H1 (cell line): ENCODE results near the gene CMSS1. TPM values are rescaled to one million over a fixed set of nuclear protein-coding genes. Genes with fewer than 3 reads are reported as not detected.
A peak's percentile ranks its signal among the peaks of the same experiment; 100 is the strongest.

Source experiments
- CTCF ChIA-PET: fragments of 300-600 bp; sonication (Branson Sonifier 250); formaldehyde crosslinking; loops from one replicate; lab custom pipeline; 2021; ENCODE audit not compliant: partially characterized antibody; lab: Charles Lee
- POLR2A ChIA-PET: fragments of 300-600 bp; sonication (Branson Sonifier 250); formaldehyde crosslinking; loops from one replicate; lab custom pipeline; 2021; ENCODE audit warnings: inconsistent platforms; ENCODE audit not compliant: partially characterized antibody; lab: Charles Lee
- DNase-seq, 2 experiments: peaks; one replicate each; pipeline versions ENCODE4 v3.0.0 to v3.0.0-alpha.2; 2010 to 2022; ENCODE audit warnings: low spot score in 2 of 2, low read depth in 1 of 2, mixed read lengths in 1 of 2
- FAIRE-seq: peaks from 2 replicates; lab custom pipeline; 2011; peaks lifted over from hg19 to GRCh38; lab: Jason Lieb, UNC
- H2AFZ ChIP-seq: 2 replicates; pipeline ENCODE4 v1.8.1; 2012; ENCODE audit warnings: low read length, inconsistent platforms
- H2AK5ac ChIP-seq: 2 replicates; pipeline ENCODE4 v1.6.1; 2013; ENCODE audit warnings: low read depth, low read length
- H2BK120ac ChIP-seq: replicated peaks from 2 replicates; pipeline ENCODE3; 2013; ENCODE audit warnings: low read depth, low read length, inconsistent platforms
- H2BK12ac ChIP-seq: 2 replicates; pipeline ENCODE4 v1.6.1; 2013; ENCODE audit warnings: low read depth, low read length
- H2BK15ac ChIP-seq: 2 replicates; pipeline ENCODE4 v1.6.1; 2013; ENCODE audit warnings: low read length
- H2BK20ac ChIP-seq: 2 replicates; pipeline ENCODE4 v1.6.1; 2013; ENCODE audit warnings: low read length
- H2BK5ac ChIP-seq: 2 replicates; pipeline ENCODE4 v1.6.1; 2013; ENCODE audit warnings: low read depth, low read length
- H3K14ac ChIP-seq: 2 replicates; pipeline ENCODE4 v1.6.1; 2013; ENCODE audit warnings: inconsistent platforms; ENCODE audit not compliant: insufficient read length
- H3K18ac ChIP-seq: 2 replicates; pipeline ENCODE4 v1.6.1; 2013; ENCODE audit warnings: low read length; ENCODE audit errors: extremely low read depth
- H3K23ac ChIP-seq: 2 replicates; pipeline ENCODE4 v1.6.1; 2013; ENCODE audit warnings: inconsistent platforms; ENCODE audit not compliant: insufficient read length
- H3K23me2 ChIP-seq: 2 replicates; pipeline ENCODE4 v1.6.1; 2013; ENCODE audit warnings: low read depth, low read length
- H3K27ac ChIP-seq: 2 replicates; pipeline ENCODE4 v1.6.1; 2011; ENCODE audit warnings: low read depth, low read length, inconsistent platforms
- H3K27me3 ChIP-seq, 4 experiments: replicated peaks in 1 of 4; 1 replicate in 1 of 4; 2 replicates in 3 of 4; pipeline versions ENCODE4 v1.6.1 to v1.8.1; 2011 to 2013; ENCODE audit warnings: low read length in 3 of 4, mild to moderate bottlenecking in 3 of 4, inconsistent platforms in 2 of 4, mixed read lengths in 2 of 4, moderate library complexity in 1 of 4; ENCODE audit not compliant: control insufficient read depth in 3 of 4, insufficient read depth in 3 of 4; ENCODE audit errors: extremely low read depth in 1 of 4
- H3K36me3 ChIP-seq, 4 experiments: 2 replicates each; pipeline versions ENCODE4 v1.6.1 to v1.8.1; 2011 to 2013; ENCODE audit warnings: mild to moderate bottlenecking in 4 of 4, low read length in 3 of 4, moderate library complexity in 2 of 4, control low read depth in 1 of 4, inconsistent platforms in 1 of 4; ENCODE audit not compliant: insufficient read depth in 4 of 4, control insufficient read depth in 2 of 4
- H3K4ac ChIP-seq: replicated peaks from 2 replicates; pipeline ENCODE3; 2013; ENCODE audit warnings: low read length, low read depth, mixed read lengths, inconsistent platforms; ENCODE audit not compliant: insufficient read length
- H3K4me1 ChIP-seq, 4 experiments: replicated peaks in 1 of 4; 1 replicate in 1 of 4; 2 replicates in 3 of 4; pipeline versions ENCODE4 v1.6.1 to v1.8.1; 2011 to 2013; ENCODE audit warnings: low read length in 3 of 4, inconsistent platforms in 2 of 4, mixed read lengths in 1 of 4; ENCODE audit not compliant: insufficient read depth in 4 of 4, control insufficient read depth in 3 of 4
- H3K4me2 ChIP-seq, 2 experiments: 2 replicates each; pipeline versions ENCODE4 v1.6.1 to v1.8.1; 2011 to 2013; ENCODE audit warnings: low read depth in 2 of 2, low read length in 2 of 2, control low read depth in 1 of 2, inconsistent platforms in 1 of 2, mild to moderate bottlenecking in 1 of 2; ENCODE audit not compliant: insufficient read depth in 1 of 2
- H3K4me3 ChIP-seq, 4 experiments: fragments of 200-600, 300-600 bp in 1 of 4; sonication (generic), shearing (Covaris generic), sonication (Bioruptor Twin) in 1 of 4; 2 replicates each; pipeline versions ENCODE4 v1.5.1 to v1.8.1; 2011 to 2016; ENCODE audit warnings: low read length in 4 of 4, low read depth in 3 of 4, control low read depth in 2 of 4, inconsistent platforms in 2 of 4, mild to moderate bottlenecking in 2 of 4, mixed read lengths in 1 of 4, moderate library complexity in 1 of 4; ENCODE audit not compliant: insufficient read depth in 2 of 4; ENCODE audit errors: extremely low read depth in 1 of 4
- H3K56ac ChIP-seq: replicated peaks from 2 replicates; pipeline ENCODE3; 2013; ENCODE audit warnings: low read depth, mild to moderate bottlenecking, mixed read lengths, low read length, inconsistent platforms; ENCODE audit not compliant: insufficient read length
- H3K79me1 ChIP-seq: 2 replicates; pipeline ENCODE4 v1.6.1; 2013; ENCODE audit warnings: low read depth, low read length, control low read depth
- H3K79me2 ChIP-seq, 2 experiments: 2 replicates each; pipeline versions ENCODE4 v1.6.1 to v1.8.1; 2012 to 2013; ENCODE audit warnings: low read length in 2 of 2, mild to moderate bottlenecking in 2 of 2, inconsistent platforms in 1 of 2; ENCODE audit not compliant: insufficient read depth in 2 of 2, control insufficient read depth in 1 of 2
- H3K9ac ChIP-seq, 4 experiments: replicated peaks in 1 of 4; 1 replicate in 1 of 4; 2 replicates in 3 of 4; pipeline versions ENCODE4 v1.6.1 to v1.8.1; 2011 to 2013; ENCODE audit warnings: low read depth in 3 of 4, low read length in 3 of 4, control low read depth in 2 of 4, mild to moderate bottlenecking in 2 of 4, moderate library complexity in 2 of 4, inconsistent platforms in 1 of 4; ENCODE audit errors: extremely low read depth in 1 of 4
- H3K9me3 ChIP-seq, 2 experiments: 2 replicates each; pipeline versions ENCODE4 v1.6.1 to v1.8.1; 2012 to 2013; ENCODE audit warnings: mild to moderate bottlenecking in 2 of 2, moderate library complexity in 2 of 2, control low read depth in 1 of 2, inconsistent platforms in 1 of 2, low read depth in 1 of 2, low read length in 1 of 2, mixed read lengths in 1 of 2; ENCODE audit not compliant: insufficient read depth in 2 of 2
- H4K20me1 ChIP-seq, 2 experiments: replicated peaks in 1 of 2; 2 replicates each; pipeline versions ENCODE3 to v1.8.1; 2011 to 2013; ENCODE audit warnings: inconsistent platforms in 2 of 2, low read length in 2 of 2, mild to moderate bottlenecking in 1 of 2; ENCODE audit not compliant: insufficient read depth in 2 of 2, control insufficient read depth in 1 of 2
- H4K5ac ChIP-seq: 2 replicates; pipeline ENCODE4 v1.6.1; 2013; ENCODE audit warnings: low read length, low read depth, mixed read lengths, inconsistent platforms; ENCODE audit not compliant: insufficient read length
- H4K8ac ChIP-seq: 2 replicates; pipeline ENCODE4 v1.8.0; 2013; ENCODE audit warnings: mild to moderate bottlenecking, moderate library complexity, low read length, inconsistent platforms; ENCODE audit not compliant: insufficient read depth; ENCODE audit errors: extremely low read depth
- H4K91ac ChIP-seq: replicated peaks from 2 replicates; pipeline ENCODE3; 2013; ENCODE audit warnings: low read length, mixed read lengths, inconsistent platforms; ENCODE audit not compliant: insufficient read length
- BCL11A ChIP-seq, 2 experiments: IDR thresholded peaks; one replicate each; pipeline ENCODE4 v1.6.1; 2011; ENCODE audit warnings: low read depth in 2 of 2, low read length in 2 of 2, mild to moderate bottlenecking in 2 of 2
- CBX5 ChIP-seq: fragments of 300-800, 300-1000 bp; sonication (generic); IDR thresholded peaks from 2 replicates; pipeline ENCODE4 v1.7.1; 2016; ENCODE audit warnings: antibody characterized with exemption, low read length, low read depth
- WGBS, 2 experiments: shearing (Covaris generic) in 1 of 2; methylation state at CpG; one replicate each; pipeline versions ENCODE4 v1.1.6 to v1.1.7; 2013 to 2015; ENCODE audit warnings: low lambda C conversion rate in 2 of 2, mixed read lengths in 2 of 2, inconsistent platforms in 1 of 2, low coverage in 1 of 2, missing lambda C conversion rate in 1 of 2; ENCODE audit not compliant: insufficient replicate concordance in 2 of 2, insufficient coverage in 1 of 2, insufficient read length in 1 of 2; ENCODE audit errors: extremely low coverage in 1 of 2, missing lambda C conversion rate in 1 of 2; 5-methylcytosine and 5-hydroxymethylcytosine counted together
- polyA plus RNA-seq, 7 experiments: library from polyadenylated mRNA; depleted of rRNA in 3 of 7; stranded (reverse) in 5 of 7; unstranded in 2 of 7; fragments of >200 nt in 5 of 7; fragments of 200-250 nt in 2 of 7; gene quantifications; 1 replicate in 5 of 7; 2 replicates in 1 of 7; 4 replicates in 1 of 7; pipeline versions ENCODE4 v1.2.1 to v1.2.3, GENCODE V29; 2011 to 2013; ENCODE audit warnings: missing spikeins in 2 of 7, mixed read lengths in 2 of 7
- total RNA-seq: library from RNA; stranded (reverse); fragmentation: NEBNext Ultra II Directional; extraction: Animal tissue kit (Norgen Biotek cat#: 25700); gene quantifications from 2 replicates; pipeline ENCODE4 v1.2.1, GENCODE V29; 2021

Gene CMSS1
- total and polyA plus RNA-seq, 2 of the 8 experiments (the other 6 are each of a cell fraction or from before 2014, with no cell fraction given) = 15.2 to 75.1 TPM

DNA sequence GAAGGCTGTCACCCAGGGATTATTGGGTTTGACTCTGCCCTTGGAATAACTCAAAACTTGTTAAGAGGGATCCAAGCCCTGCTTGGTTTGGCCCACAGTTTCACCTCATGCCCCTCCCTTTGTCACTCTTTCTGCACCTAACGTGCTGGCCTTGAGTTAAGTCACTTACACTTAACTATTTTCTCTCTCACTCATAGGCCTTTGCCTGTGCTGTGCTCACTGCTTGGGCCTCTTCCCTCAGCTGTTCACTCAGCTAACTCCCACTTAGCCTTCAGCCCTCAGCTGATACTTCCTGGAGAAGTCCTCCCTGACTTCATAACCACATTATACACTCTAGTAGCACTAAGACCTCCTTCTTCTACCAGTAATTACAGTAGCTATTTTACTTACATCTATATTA is 133.3 kb downstream of the CMSS1 start:
- Histone ChIP-seq H3K27ac (no peak overlapping the region), H4K5ac (no peak overlapping the region), H3K23me2 (no peaks in the 10 kb centered on the region), H3K4me2 (no peak overlapping the region; a peak in 1 of 4 replicates), H2BK5ac (peak overlapping the region; percentile 22; the same call in 1 of the 2 replicates), H3K18ac (no peak overlapping the region), H4K8ac (no peak overlapping the region), H3K4me3 (no peak overlapping the region), H3K9ac (no peak overlapping the region), H3K4me1 (peaks cover 0 to 4% (median 0%) of the 10 kb centered on the region in 4 experiments; a peak in 1 of 7 replicates), H3K79me2 (no peaks in the 10 kb centered on the region), H3K36me3 (no peaks in the 10 kb centered on the region), H3K9me3 (no peaks in the 10 kb centered on the region), H2BK20ac (no peak overlapping the region), H2BK120ac (no peak overlapping the region), H3K27me3 (no peaks in the 10 kb centered on the region), H4K91ac (no peak overlapping the region), H4K20me1 (no peaks in the 10 kb centered on the region), H2BK15ac (no peak overlapping the region), H3K79me1 (peaks cover 5% of the 10 kb centered on the region; the same call in 1 of the 2 replicates), H2AFZ (no peak overlapping the region), H3K56ac (no peak overlapping the region), H3K23ac (no peak overlapping the region), H3K14ac (no peak overlapping the region), H2AK5ac (0 out of 2 replicates have a peak overlapping the region, but pooled peaks have one; percentile 30), H2BK12ac (no peak overlapping the region), H3K4ac (no peak overlapping the region)
- no peak for FAIRE-seq
- ChIA-PET CTCF (interaction anchor here (0.6 to 1.5 kb wide), 6 partner anchors 12 to 119 kb away, joined by 3 to 6 read pairs (median 3); no protein-coding TSS in a partner anchor), POLR2A (no interaction called here)
- whole genome bisulfite sequencing, 2 experiments = 78% methylated on average over 1 of the region's 1 CpG; no CpG with 5 or more reads in 1 of the 2 experiments
- no peak for DNase-seq
- TF ChIP-seq BCL11A (IDR thresholded peaks at IDR 0.05; ENCODE audit: low read depth in 2 of 2, low read length in 2 of 2) (no peak), CBX5 (no peak)
